ENCODE measurements around the gene FOXO1. TPM values are rescaled to one million over a fixed set of nuclear protein-coding genes. Genes with fewer than 3 reads are reported as not detected.

Gene FOXO1
- total and polyA plus RNA-seq, 5 donors = 7.1 to 33.6 (median 21.4) TPM

- DNase-seq (no peak), ATAC-seq (peak; percentile 34 to 58)
- Histone ChIP-seq H3K4me3 (ENCODE audit: low read length) (no peak overlapping the region), H3K9me3 (ENCODE audit: control insufficient read depth, low read length) (no peaks in the 10 kb centered on the region), H3K27ac (ENCODE audit: low read length) (no peak overlapping the region), H3K4me1 (ENCODE audit: control insufficient read depth, insufficient read depth, low read length) (peaks cover 16% of the 10 kb centered on the region), H3K27me3 (ENCODE audit: control insufficient read depth, insufficient read depth) (no peaks in the 10 kb centered on the region)
- intact Hi-C loops (cut with DNase I) = no loop called here
- 65% methylated on average over 3 of the region's 3 CpGs for WGBS
Observed at GRCh38 chr13:40578055-40578454, 88.4 kb downstream of the FOXO1 start.

- WGBS = 62% methylated on average over 4 of the region's 4 CpGs
- intact Hi-C loops (cut with DNase I) = no loop called here
- no peak overlapping the region for H3K4me3 ChIP-seq (ENCODE audit: low read length)
- no peaks in the 10 kb centered on the region for H3K9me3 ChIP-seq (ENCODE audit: control insufficient read depth, low read length)
- DNase-seq (no peak), ATAC-seq (no peak)
- H3K27ac ChIP-seq (ENCODE audit: low read length) = no peak overlapping the region
- H3K27me3 ChIP-seq (ENCODE audit: control insufficient read depth, insufficient read depth) = no peaks in the 10 kb centered on the region
- peaks cover 21% of the 10 kb centered on the region for H3K4me1 ChIP-seq (ENCODE audit: control insufficient read depth, insufficient read depth, low read length)
Observed at GRCh38 chr13:40576369-40576768, 90.1 kb downstream of the FOXO1 start.

- Histone ChIP-seq H3K27me3 (ENCODE audit: control insufficient read depth, insufficient read depth) (no peaks in the 10 kb centered on the region), H3K27ac (ENCODE audit: low read length) (no peak overlapping the region), H3K4me3 (ENCODE audit: low read length) (no peak overlapping the region), H3K9me3 (ENCODE audit: control insufficient read depth, low read length) (no peaks in the 10 kb centered on the region), H3K4me1 (ENCODE audit: control insufficient read depth, insufficient read depth, low read length) (peaks cover 14% of the 10 kb centered on the region)
- intact Hi-C loops (cut with DNase I) = no loop called here
- ATAC-seq (no peak), DNase-seq (no peak)
- 96% methylated on average over 1 of the region's 1 CpG for WGBS
Observed at GRCh38 chr13:40572961-40573360, 93.5 kb downstream of the FOXO1 start.

GRCh38 chr13:40571338-40571963, 95.0 kb downstream of the FOXO1 start:
- no peak for ATAC-seq
- intact Hi-C loops (cut with DNase I) = loop anchor here in 1 of 4 donors (2.0 kb wide), 1 partner anchor 13 kb away; no protein-coding TSS in a partner anchor
- H3K27me3 ChIP-seq (ENCODE audit: control insufficient read depth, insufficient read depth) = no peaks in the 10 kb centered on the region
- DNase-seq = no peak
- peaks cover 15% of the 10 kb centered on the region for H3K4me1 ChIP-seq (ENCODE audit: control insufficient read depth, insufficient read depth, low read length)
- no peaks in the 10 kb centered on the region for H3K9me3 ChIP-seq (ENCODE audit: control insufficient read depth, low read length)
- no peak overlapping the region for H3K4me3 ChIP-seq (ENCODE audit: low read length)
- WGBS = 77% methylated on average over 6 of the region's 6 CpGs
- no peak overlapping the region for H3K27ac ChIP-seq (ENCODE audit: low read length)

GRCh38 chr13:40570930-40571329, 95.5 kb downstream of the FOXO1 start:
- 88% methylated on average over 4 of the region's 4 CpGs for WGBS
- ATAC-seq = no peak
- Histone ChIP-seq H3K27ac (ENCODE audit: low read length) (no peak overlapping the region), H3K4me3 (ENCODE audit: low read length) (no peak overlapping the region), H3K4me1 (ENCODE audit: control insufficient read depth, insufficient read depth, low read length) (peaks cover 17% of the 10 kb centered on the region), H3K9me3 (ENCODE audit: control insufficient read depth, low read length) (no peaks in the 10 kb centered on the region), H3K27me3 (ENCODE audit: control insufficient read depth, insufficient read depth) (no peaks in the 10 kb centered on the region)
- intact Hi-C loops (cut with DNase I) = loop anchor here in 1 of 4 donors (2.0 kb wide), 1 partner anchor 14 kb away; no protein-coding TSS in a partner anchor
- no peak for DNase-seq

GRCh38 chr13:40569024-40569350, 97.5 kb downstream of the FOXO1 start:
- no peak overlapping the region for H3K4me3 ChIP-seq (ENCODE audit: low read length)
- no peak for ATAC-seq
- H3K27ac ChIP-seq (ENCODE audit: low read length) = peak overlapping the region; percentile 36
- peaks cover 27% of the 10 kb centered on the region for H3K4me1 ChIP-seq (ENCODE audit: control insufficient read depth, insufficient read depth, low read length)
- no peaks in the 10 kb centered on the region for H3K9me3 ChIP-seq (ENCODE audit: control insufficient read depth, low read length)
- no peak for DNase-seq
- intact Hi-C loops (cut with DNase I) = loop anchor here in 2 of 4 donors (10.0 kb wide), 1 partner anchor 96 kb away; the partner anchor contains the start of gene FOXO1 (in 2 of the 2)
- 31% methylated on average over 3 of the region's 3 CpGs for WGBS
- no peaks in the 10 kb centered on the region for H3K27me3 ChIP-seq (ENCODE audit: control insufficient read depth, insufficient read depth)

- WGBS = 52% methylated on average over 10 of the region's 10 CpGs
- H3K4me3 ChIP-seq (ENCODE audit: low read length) = no peak overlapping the region
- intact Hi-C loops (cut with DNase I) = loop anchor here in 2 of 4 donors (10.0 kb wide), 1 partner anchor 96 kb away; the partner anchor contains the start of gene FOXO1 (in 2 of the 2)
- no peak for ATAC-seq
- H3K4me1 ChIP-seq (ENCODE audit: control insufficient read depth, insufficient read depth, low read length) = peaks cover 31% of the 10 kb centered on the region
- no peaks in the 10 kb centered on the region for H3K27me3 ChIP-seq (ENCODE audit: control insufficient read depth, insufficient read depth)
- H3K9me3 ChIP-seq (ENCODE audit: control insufficient read depth, low read length) = no peaks in the 10 kb centered on the region
- DNase-seq = no peak
- peak overlapping the region; percentile 32 for H3K27ac ChIP-seq (ENCODE audit: low read length)
Observed at GRCh38 chr13:40568246-40569023, 98.0 kb downstream of the FOXO1 start.

GRCh38 chr13:40566811-40567210, 99.6 kb downstream of the FOXO1 start:
- no peaks in the 10 kb centered on the region for H3K27me3 ChIP-seq (ENCODE audit: control insufficient read depth, insufficient read depth)
- H3K27ac ChIP-seq (ENCODE audit: low read length) = no peak overlapping the region
- WGBS = 76% methylated on average over 2 of the region's 2 CpGs
- H3K9me3 ChIP-seq (ENCODE audit: control insufficient read depth, low read length) = no peaks in the 10 kb centered on the region
- intact Hi-C loops (cut with DNase I) = loop anchor here in 2 of 4 donors (10.0 kb wide), 1 partner anchor 98 kb away; the partner anchor contains the start of gene FOXO1 (in 2 of the 2)
- peak in 1 of 3 donors; percentile 60 for DNase-seq
- no peak for ATAC-seq
- H3K4me3 ChIP-seq (ENCODE audit: low read length) = no peak overlapping the region
- peaks cover 30% of the 10 kb centered on the region for H3K4me1 ChIP-seq (ENCODE audit: control insufficient read depth, insufficient read depth, low read length)

GRCh38 chr13:40565282-40566148, 100.9 kb downstream of the FOXO1 start:
- ATAC-seq = no peak
- Histone ChIP-seq H3K4me3 (ENCODE audit: low read length) (no peak overlapping the region), H3K4me1 (ENCODE audit: control insufficient read depth, insufficient read depth, low read length) (peaks cover 31% of the 10 kb centered on the region), H3K9me3 (ENCODE audit: control insufficient read depth, low read length) (no peaks in the 10 kb centered on the region), H3K27ac (ENCODE audit: low read length) (no peak overlapping the region), H3K27me3 (ENCODE audit: control insufficient read depth, insufficient read depth) (no peaks in the 10 kb centered on the region)
- 91% methylated on average over 5 of the region's 5 CpGs for WGBS
- DNase-seq = no peak
- intact Hi-C loops (cut with DNase I) = loop anchor here in 2 of 4 donors (10.0 kb wide), 1 partner anchor 99 kb away; the partner anchor contains the start of gene FOXO1 (in 2 of the 2)

GRCh38 chr13:40564342-40565001, 102.0 kb downstream of the FOXO1 start:
- H3K27me3 ChIP-seq (ENCODE audit: control insufficient read depth, insufficient read depth) = no peaks in the 10 kb centered on the region
- no peaks in the 10 kb centered on the region for H3K9me3 ChIP-seq (ENCODE audit: control insufficient read depth, low read length)
- peaks cover 37% of the 10 kb centered on the region for H3K4me1 ChIP-seq (ENCODE audit: control insufficient read depth, insufficient read depth, low read length)
- H3K4me3 ChIP-seq (ENCODE audit: low read length) = no peak overlapping the region
- 46% methylated on average over 15 of the region's 15 CpGs for WGBS
- intact Hi-C loops (cut with DNase I) = loop anchor here in 2 of 4 donors (10.0 kb wide), 1 partner anchor 100 kb away; the partner anchor contains the start of gene FOXO1 (in 2 of the 2)
- DNase-seq = no peak
- H3K27ac ChIP-seq (ENCODE audit: low read length) = peak overlapping the region; percentile 77
- ATAC-seq = peak in 1 of 2 donors; percentile 18

Data from right cardiac atrium (tissue), 5 donors.